Activated gamma-delta T cell (primary cell): ENCODE data around the gene NDUFA5.

Experiments
- DNase-seq: peaks from one replicate; lab custom pipeline; 2025; lab: John Stamatoyannopoulos, UW

The NDUFA5 gene

GRCh38 chr7:123502201-123502600 lies 55.4 kb downstream of the NDUFA5 start:
- DNase-seq = no peak

GRCh38 chr7:123500878-123501489 lies 56.6 kb downstream of the NDUFA5 start:
- no peak for DNase-seq

- no peak for DNase-seq
These were observed 58.2 kb downstream of the NDUFA5 start for GRCh38 chr7:123499211-123499970.

GRCh38 chr7:123498601-123499000 lies 59.0 kb downstream of the NDUFA5 start:
- DNase-seq = no peak

- no peak for DNase-seq
These were observed 59.6 kb downstream of the NDUFA5 start for GRCh38 chr7:123498031-123498430.

GRCh38 chr7:123494193-123494796 lies 63.3 kb downstream of the NDUFA5 start:
- no peak for DNase-seq

- DNase-seq = no peak
These were observed 65.1 kb downstream of the NDUFA5 start for GRCh38 chr7:123492485-123492884.
